ENCODE results near the gene EVX2.

DNA sequence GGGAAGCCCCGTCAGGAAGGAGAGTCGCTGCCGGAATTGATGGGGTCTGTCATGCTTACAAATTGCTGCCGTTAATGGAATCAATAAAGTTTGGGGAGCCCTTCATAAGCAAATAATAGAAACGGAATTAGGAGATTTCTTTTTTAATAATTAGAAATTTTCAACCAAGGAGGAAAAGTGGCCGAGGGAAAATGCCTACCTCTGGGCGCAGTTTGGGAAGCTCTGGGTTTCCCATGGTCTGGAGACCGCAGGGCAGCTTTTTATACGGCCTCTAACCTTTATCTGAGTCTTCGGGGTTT, 1.3 kb downstream of the EVX2 start:
- no peak for TF ChIP-seq POLR2AphosphoS5 (IDR thresholded peaks at IDR 0.05)
- TF ChIP-seq, protein P1, sequence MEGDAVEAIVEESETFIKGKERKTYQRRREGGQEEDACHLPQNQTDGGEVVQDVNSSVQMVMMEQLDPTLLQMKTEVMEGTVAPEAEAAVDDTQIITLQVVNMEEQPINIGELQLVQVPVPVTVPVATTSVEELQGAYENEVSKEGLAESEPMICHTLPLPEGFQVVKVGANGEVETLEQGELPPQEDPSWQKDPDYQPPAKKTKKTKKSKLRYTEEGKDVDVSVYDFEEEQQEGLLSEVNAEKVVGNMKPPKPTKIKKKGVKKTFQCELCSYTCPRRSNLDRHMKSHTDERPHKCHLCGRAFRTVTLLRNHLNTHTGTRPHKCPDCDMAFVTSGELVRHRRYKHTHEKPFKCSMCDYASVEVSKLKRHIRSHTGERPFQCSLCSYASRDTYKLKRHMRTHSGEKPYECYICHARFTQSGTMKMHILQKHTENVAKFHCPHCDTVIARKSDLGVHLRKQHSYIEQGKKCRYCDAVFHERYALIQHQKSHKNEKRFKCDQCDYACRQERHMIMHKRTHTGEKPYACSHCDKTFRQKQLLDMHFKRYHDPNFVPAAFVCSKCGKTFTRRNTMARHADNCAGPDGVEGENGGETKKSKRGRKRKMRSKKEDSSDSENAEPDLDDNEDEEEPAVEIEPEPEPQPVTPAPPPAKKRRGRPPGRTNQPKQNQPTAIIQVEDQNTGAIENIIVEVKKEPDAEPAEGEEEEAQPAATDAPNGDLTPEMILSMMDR (IDR thresholded peaks at IDR 0.05): no peak
- no peak for TF ChIP-seq POLR2A (IDR thresholded peaks at IDR 0.05)
- no peak for TF ChIP-seq EP300 (IDR thresholded peaks at IDR 0.05)

Data from stomach (tissue), 4 donors.